GM12878 (cell line): ENCODE data around the gene TNIP3. TPM values are rescaled to one million over a fixed set of nuclear protein-coding genes. Genes with fewer than 3 reads are reported as not detected.

Experiments
- BCL3 ChIP-seq: IDR thresholded peaks from 2 replicates; pipeline ENCODE4 v1.6.1; 2011; ENCODE audit warnings: borderline replicate concordance, low read depth, mild to moderate bottlenecking, moderate library complexity, low read length; ENCODE audit not compliant: insufficient read depth, poor library complexity, severe bottlenecking
- CREM ChIP-seq: IDR thresholded peaks from 2 replicates; pipeline ENCODE4 v1.6.1; 2014; ENCODE audit warnings: antibody characterized with exemption, low read depth
- DPF2 ChIP-seq: fragments of 450-650 bp; IDR thresholded peaks from 2 replicates; pipeline ENCODE4 v1.6.1; 2017; ENCODE audit warnings: mild to moderate bottlenecking
- ELK1 ChIP-seq: IDR thresholded peaks from 2 replicates; pipeline ENCODE4 v1.6.1; 2012; ENCODE audit warnings: low read depth, low read length, improper control_type of control experiment
- EP300 ChIP-seq, 2 experiments: fragments of 150-350 bp in 1 of 2; IDR thresholded peaks; 2 replicates each; pipeline ENCODE4 v1.6.1; 2011 to 2012; ENCODE audit warnings: low read depth in 2 of 2, low read length in 2 of 2, borderline replicate concordance in 1 of 2, improper control_type of control experiment in 1 of 2, inconsistent platforms in 1 of 2; ENCODE audit not compliant: control insufficient read depth in 1 of 2
- FOXM1 ChIP-seq: IDR thresholded peaks from 2 replicates; pipeline ENCODE4 v1.6.1; 2012; ENCODE audit warnings: low read depth, mild to moderate bottlenecking, inconsistent platforms, low read length, moderate library complexity
- GABPA ChIP-seq: IDR thresholded peaks from 2 replicates; pipeline ENCODE4 v1.6.1; 2014; ENCODE audit warnings: antibody characterized with exemption, low read depth, mild to moderate bottlenecking, inconsistent platforms
- GATAD2B ChIP-seq: fragments of 450-650 bp; conservative IDR thresholded peaks from 2 replicates; pipeline ENCODE4 v1.6.1; 2017; ENCODE audit warnings: low read depth, mild to moderate bottlenecking, moderate library complexity
- HSF1 ChIP-seq: fragments of 150-350 bp; IDR thresholded peaks from 2 replicates; pipeline ENCODE4 v1.6.1; 2014; ENCODE audit warnings: mild to moderate bottlenecking, low read depth, low read length
- JUND ChIP-seq: IDR thresholded peaks from 2 replicates; pipeline ENCODE4 v1.6.1; 2012; ENCODE audit warnings: low read depth, mild to moderate bottlenecking, low read length, improper control_type of control experiment, moderate library complexity
- NBN ChIP-seq: fragments of 450-650 bp; IDR thresholded peaks from 2 replicates; pipeline ENCODE4 v1.6.1; 2016
- NR2F1 ChIP-seq: fragments of 450-650 bp; conservative IDR thresholded peaks from 2 replicates; pipeline ENCODE4 v1.6.1; 2017; ENCODE audit warnings: mild to moderate bottlenecking
- PAX5 ChIP-seq: IDR thresholded peaks from 2 replicates; pipeline ENCODE4 v1.6.1; 2011; ENCODE audit warnings: low read depth, low read length, borderline replicate concordance
- POLR2A ChIP-seq: IDR thresholded peaks from 2 replicates; pipeline ENCODE4 v1.6.1; 2011; ENCODE audit warnings: low read depth, mild to moderate bottlenecking, low read length
- SP1 ChIP-seq: IDR thresholded peaks from one replicate; pipeline ENCODE4 v1.6.1; 2011; ENCODE audit warnings: low read depth, low read length
- SRF ChIP-seq, 2 experiments: IDR thresholded peaks; 2 replicates each; pipeline ENCODE4 v1.6.1; 2011; ENCODE audit warnings: low read depth in 2 of 2, low read length in 2 of 2, mild to moderate bottlenecking in 1 of 2, moderate library complexity in 1 of 2
- TBL1XR1 ChIP-seq: IDR thresholded peaks from 2 replicates; pipeline ENCODE4 v1.6.1; 2012; ENCODE audit warnings: low read depth, low read length, improper control_type of control experiment
- ZBTB11 ChIP-seq: fragments of 450-650 bp; formaldehyde crosslinking; IDR thresholded peaks from 2 replicates; pipeline ENCODE4 v1.5.0; 2022; ENCODE audit warnings: mild to moderate bottlenecking, missing genetic modification characterization
- ZNF217 ChIP-seq: fragments of 450-650 bp; IDR thresholded peaks from 2 replicates; pipeline ENCODE4 v1.6.1; 2017; ENCODE audit warnings: antibody characterized with exemption, mild to moderate bottlenecking
- polyA plus RNA-seq, 11 experiments: library from polyadenylated mRNA; depleted of rRNA in 4 of 11; unstranded in 6 of 11; stranded (reverse) in 5 of 11; fragments of >200 nt; fragmentation: Nextera tagmentation in 4 of 11; fragmentation: Illumina TruSeq in 1 of 11; extraction: Ambion mirVana in 4 of 11; extraction: Trizol in 1 of 11; gene quantifications; 1 replicate in 1 of 11; 2 replicates in 10 of 11; pipeline versions ENCODE4 v1.2.1 to v1.2.3, GENCODE V29; 2011 to 2016; ENCODE audit warnings: inconsistent platforms in 2 of 11, missing spikeins in 2 of 11, low read depth in 1 of 11
- total RNA-seq, 4 experiments: library from RNA; depleted of rRNA in 3 of 4; stranded (reverse); fragments of >200 nt in 3 of 4; fragmentation: Illumina TruSeq in 1 of 4; extraction: Trizol in 1 of 4; gene quantifications; 2 replicates each; pipeline versions ENCODE4 v1.2.1 to v1.2.3, GENCODE V29; 2013 to 2021
- TF ChIP-seq, protein P1 (sequence below): fragments of 450-650 bp; IDR thresholded peaks from 2 replicates; pipeline ENCODE4 v1.6.1; 2017; ENCODE audit warnings: mild to moderate bottlenecking, low read depth, inconsistent platforms; ENCODE audit not compliant: poor library complexity, severe bottlenecking

Gene TNIP3
- total and polyA plus RNA-seq, 10 of the 15 experiments (the other 5 are each of a cell fraction or from before 2014, with no cell fraction given): 0.21 to 1.4 (median 0.67) TPM

- TF ChIP-seq DPF2 (peak; percentile 93), SP1 (peak; percentile 37), POLR2A (no peak), PAX5 (peak; percentile 82; the same call in 1 of the 2 replicates), GATAD2B (peak; percentile 62; the same call in 1 of the 2 replicates), NBN (no peak), HSF1 (no peak), CREM (peak; percentile 91), ZNF217 (0 out of 2 replicates have a peak, but pooled peaks have one; percentile 34), EP300 (IDR thresholded peaks at IDR 0.05; ENCODE audit: borderline replicate concordance in 1 of 2, control insufficient read depth in 1 of 2, low read depth in 2 of 2, low read length in 2 of 2) (peak; percentile 76 to 87; a peak in 3 of 4 replicates), BCL3 (peak; percentile 66), FOXM1 (peak; percentile 96), JUND (peak; percentile 70), ZBTB11 (no peak), GABPA (peak; percentile 31; the same call in 1 of the 2 replicates), NR2F1 (peak; percentile 90), SRF (IDR thresholded peaks at IDR 0.05; ENCODE audit: low read depth in 2 of 2, low read length in 2 of 2) (peak in 1 of 2 experiments; percentile 56; a peak in 1 of 4 replicates), ELK1 (no peak), TBL1XR1 (peak; percentile 62; the same call in 1 of the 2 replicates)
- TF ChIP-seq, protein P1, sequence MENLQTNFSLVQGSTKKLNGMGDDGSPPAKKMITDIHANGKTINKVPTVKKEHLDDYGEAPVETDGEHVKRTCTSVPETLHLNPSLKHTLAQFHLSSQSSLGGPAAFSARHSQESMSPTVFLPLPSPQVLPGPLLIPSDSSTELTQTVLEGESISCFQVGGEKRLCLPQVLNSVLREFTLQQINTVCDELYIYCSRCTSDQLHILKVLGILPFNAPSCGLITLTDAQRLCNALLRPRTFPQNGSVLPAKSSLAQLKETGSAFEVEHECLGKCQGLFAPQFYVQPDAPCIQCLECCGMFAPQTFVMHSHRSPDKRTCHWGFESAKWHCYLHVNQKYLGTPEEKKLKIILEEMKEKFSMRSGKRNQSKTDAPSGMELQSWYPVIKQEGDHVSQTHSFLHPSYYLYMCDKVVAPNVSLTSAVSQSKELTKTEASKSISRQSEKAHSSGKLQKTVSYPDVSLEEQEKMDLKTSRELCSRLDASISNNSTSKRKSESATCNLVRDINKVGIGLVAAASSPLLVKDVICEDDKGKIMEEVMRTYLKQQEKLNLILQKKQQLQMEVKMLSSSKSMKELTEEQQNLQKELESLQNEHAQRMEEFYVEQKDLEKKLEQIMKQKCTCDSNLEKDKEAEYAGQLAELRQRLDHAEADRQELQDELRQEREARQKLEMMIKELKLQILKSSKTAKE: peak; percentile 66
Observed at GRCh38 chr4:121168446-121169281, 4.5 kb upstream of the TNIP3 start (continued).
